Measurements from ENCODE around the gene LHFPL3.
"Not testable (repeated sequence)": the region's sequence is repeated elsewhere in the genome, so short reads cannot be mapped to it uniquely, and the experiment has no call there.

The LHFPL3 gene

DNA sequence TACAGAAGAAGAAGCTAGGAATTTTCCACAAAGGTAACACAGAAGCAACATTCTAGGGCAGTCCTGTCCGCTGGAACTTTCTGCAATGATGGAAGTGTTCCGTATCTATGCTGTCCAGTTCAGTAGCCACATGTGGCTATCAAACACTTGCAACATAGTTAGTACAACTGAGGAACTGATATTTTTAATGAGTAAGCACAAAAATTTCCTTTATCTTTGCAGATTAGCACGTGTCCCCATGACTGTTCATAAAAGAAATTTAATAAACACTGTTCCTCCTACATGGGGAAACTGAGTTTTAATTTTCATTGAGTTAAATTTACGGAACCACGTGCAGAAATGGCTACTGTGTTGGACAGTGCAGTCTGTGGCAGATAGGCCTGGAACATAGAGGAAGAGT lies 349.2 kb downstream of the LHFPL3 start:
- Mint-ChIP-seq H3K4me1 (no peaks in the 10 kb centered on the region), H3K27me3 (ENCODE audit: low read depth) (peaks cover 9% of the 10 kb centered on the region), H3K4me3 (no peak overlapping the region), H3K27ac (no peak overlapping the region), H3K9me3 (no peaks in the 10 kb centered on the region), H3K36me3 (ENCODE audit: low read depth) (no peaks in the 10 kb centered on the region)
- TF ChIP-seq CTCF (IDR thresholded peaks at IDR 0.05; ENCODE audit: unreplicated experiment in 3 of 3): no peak

GRCh38 chr7:104679085-104679484 lies 350.7 kb downstream of the LHFPL3 start:
- H3K4me3 Mint-ChIP-seq: no peak overlapping the region
- no peaks in the 10 kb centered on the region for H3K27me3 Mint-ChIP-seq (ENCODE audit: low read depth)
- no peak overlapping the region for H3K27ac Mint-ChIP-seq
- H3K4me1 Mint-ChIP-seq: no peaks in the 10 kb centered on the region
- no peaks in the 10 kb centered on the region for H3K36me3 Mint-ChIP-seq (ENCODE audit: low read depth)
- H3K9me3 Mint-ChIP-seq: no peaks in the 10 kb centered on the region
- TF ChIP-seq CTCF (IDR thresholded peaks at IDR 0.05; ENCODE audit: unreplicated experiment in 3 of 3): no peak

- Mint-ChIP-seq H3K4me3 (no peak overlapping the region), H3K27me3 (ENCODE audit: low read depth) (no peaks in the 10 kb centered on the region), H3K4me1 (no peaks in the 10 kb centered on the region), H3K36me3 (ENCODE audit: low read depth) (no peaks in the 10 kb centered on the region), H3K9me3 (peaks cover under 1% of the 10 kb centered on the region), H3K27ac (no peak overlapping the region)
- TF ChIP-seq CTCF (IDR thresholded peaks at IDR 0.05; ENCODE audit: unreplicated experiment in 3 of 3): no peak
Measured at GRCh38 chr7:104686286-104686685, 357.9 kb downstream of the LHFPL3 start.

DNA sequence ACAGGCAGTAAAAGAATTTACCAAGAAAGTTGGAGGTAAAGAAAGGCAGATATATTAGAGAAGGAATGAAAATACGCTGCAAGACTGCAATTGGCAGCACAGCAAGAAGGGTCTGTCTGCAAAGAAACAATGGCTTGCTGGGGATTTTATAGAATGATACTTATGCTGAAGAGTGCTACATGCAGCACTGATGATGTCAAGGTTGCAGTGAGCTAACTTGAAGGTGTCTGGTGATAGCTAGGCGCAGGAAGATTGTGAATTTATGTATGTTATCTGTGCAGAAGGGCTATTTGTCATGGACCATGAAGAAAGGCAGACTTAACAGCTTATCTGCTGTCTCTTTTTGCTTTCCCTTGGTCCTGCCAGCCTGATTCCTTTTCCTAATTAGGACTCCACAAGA lies 366.3 kb downstream of the LHFPL3 start:
- Mint-ChIP-seq H3K27ac (no peak overlapping the region), H3K4me1 (no peaks in the 10 kb centered on the region), H3K9me3 (peaks cover 8% of the 10 kb centered on the region), H3K36me3 (ENCODE audit: low read depth) (no peaks in the 10 kb centered on the region), H3K27me3 (ENCODE audit: low read depth) (no peaks in the 10 kb centered on the region), H3K4me3 (no peak overlapping the region)
- no peak for TF ChIP-seq CTCF (IDR thresholded peaks at IDR 0.05; ENCODE audit: unreplicated experiment in 3 of 3)

- no peak for TF ChIP-seq CTCF (IDR thresholded peaks at IDR 0.05; ENCODE audit: unreplicated experiment in 3 of 3)
- no peaks in the 10 kb centered on the region for H3K27me3 Mint-ChIP-seq (ENCODE audit: low read depth)
- H3K4me3 Mint-ChIP-seq: no peak overlapping the region
- no peaks in the 10 kb centered on the region for H3K4me1 Mint-ChIP-seq
- no peaks in the 10 kb centered on the region for H3K36me3 Mint-ChIP-seq (ENCODE audit: low read depth)
- H3K9me3 Mint-ChIP-seq: peaks cover 15% of the 10 kb centered on the region
- no peak overlapping the region for H3K27ac Mint-ChIP-seq
Measured at GRCh38 chr7:104695563-104695962, 367.2 kb downstream of the LHFPL3 start.

DNA sequence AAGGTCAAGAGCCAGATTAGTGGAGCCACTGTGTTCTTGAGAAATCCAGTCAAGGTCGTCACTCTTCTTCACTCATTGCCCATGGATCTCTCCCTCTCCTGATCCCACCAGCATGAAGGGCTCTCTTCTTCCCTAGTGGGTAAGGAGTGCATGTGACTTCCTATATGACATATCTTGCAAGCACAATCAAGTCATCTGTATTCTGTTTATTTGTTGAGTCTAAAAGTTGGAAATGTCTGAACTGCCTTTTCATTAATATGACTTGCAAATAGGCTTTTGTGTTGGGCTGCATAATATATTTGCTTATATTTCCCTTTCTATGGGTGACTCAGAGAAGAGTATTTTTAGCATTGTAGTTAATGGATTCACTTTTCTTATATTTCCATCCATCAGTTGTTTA lies 371.9 kb downstream of the LHFPL3 start:
- H3K36me3 Mint-ChIP-seq (ENCODE audit: low read depth): no peaks in the 10 kb centered on the region
- no peak overlapping the region for H3K4me3 Mint-ChIP-seq
- no peaks in the 10 kb centered on the region for H3K4me1 Mint-ChIP-seq
- no peak overlapping the region for H3K27ac Mint-ChIP-seq
- no peak for TF ChIP-seq CTCF (IDR thresholded peaks at IDR 0.05; ENCODE audit: unreplicated experiment in 3 of 3)
- H3K9me3 Mint-ChIP-seq: peaks cover 7% of the 10 kb centered on the region
- no peaks in the 10 kb centered on the region for H3K27me3 Mint-ChIP-seq (ENCODE audit: low read depth)

- H3K27me3 Mint-ChIP-seq (ENCODE audit: low read depth); H3K27ac Mint-ChIP-seq; H3K36me3 Mint-ChIP-seq (ENCODE audit: low read depth); H3K9me3 Mint-ChIP-seq; H3K4me3 Mint-ChIP-seq; H3K4me1 Mint-ChIP-seq: not testable (repeated sequence)
Measured at GRCh38 chr7:104721027-104721426, 392.6 kb downstream of the LHFPL3 start.
